ENCODE measurements around the gene KL.

The KL gene

GRCh38 chr13:32976912-32977311 is 39.3 kb upstream of the KL start:
- no peak for DNase-seq
- no peaks in the 10 kb centered on the region for H3K36me3 ChIP-seq (ENCODE audit: insufficient read depth, low read length)
- H3K4me3 ChIP-seq (ENCODE audit: low read depth in 1 of 2, low read length in 2 of 2), result no peak overlapping the region
- H3K27ac ChIP-seq (ENCODE audit: low read length), result no peak overlapping the region
- ATAC-seq (ENCODE audit: insufficient read depth, low read depth), result no peak
- H3K4me1 ChIP-seq (ENCODE audit: insufficient read depth, low read length), result no peaks in the 10 kb centered on the region
- H3K4me2 ChIP-seq (ENCODE audit: insufficient read depth, low read length), result no peak overlapping the region
- no peak overlapping the region for H2AFZ ChIP-seq (ENCODE audit: low read depth, low read length)
- TF ChIP-seq EZH2 (IDR thresholded peaks at IDR 0.05; ENCODE audit: borderline replicate concordance, low read depth, low read length, severe bottlenecking), result no peak
- TF ChIP-seq, protein P1, sequence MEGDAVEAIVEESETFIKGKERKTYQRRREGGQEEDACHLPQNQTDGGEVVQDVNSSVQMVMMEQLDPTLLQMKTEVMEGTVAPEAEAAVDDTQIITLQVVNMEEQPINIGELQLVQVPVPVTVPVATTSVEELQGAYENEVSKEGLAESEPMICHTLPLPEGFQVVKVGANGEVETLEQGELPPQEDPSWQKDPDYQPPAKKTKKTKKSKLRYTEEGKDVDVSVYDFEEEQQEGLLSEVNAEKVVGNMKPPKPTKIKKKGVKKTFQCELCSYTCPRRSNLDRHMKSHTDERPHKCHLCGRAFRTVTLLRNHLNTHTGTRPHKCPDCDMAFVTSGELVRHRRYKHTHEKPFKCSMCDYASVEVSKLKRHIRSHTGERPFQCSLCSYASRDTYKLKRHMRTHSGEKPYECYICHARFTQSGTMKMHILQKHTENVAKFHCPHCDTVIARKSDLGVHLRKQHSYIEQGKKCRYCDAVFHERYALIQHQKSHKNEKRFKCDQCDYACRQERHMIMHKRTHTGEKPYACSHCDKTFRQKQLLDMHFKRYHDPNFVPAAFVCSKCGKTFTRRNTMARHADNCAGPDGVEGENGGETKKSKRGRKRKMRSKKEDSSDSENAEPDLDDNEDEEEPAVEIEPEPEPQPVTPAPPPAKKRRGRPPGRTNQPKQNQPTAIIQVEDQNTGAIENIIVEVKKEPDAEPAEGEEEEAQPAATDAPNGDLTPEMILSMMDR (IDR thresholded peaks at IDR 0.05; ENCODE audit: borderline replicate concordance, extremely low read depth, low read length, poor library complexity, severe bottlenecking), result no peak
- no peaks in the 10 kb centered on the region for H4K20me1 ChIP-seq (ENCODE audit: insufficient read depth, low read length)
- no peaks in the 10 kb centered on the region for H3K27me3 ChIP-seq (ENCODE audit: insufficient read depth, low read length, poor library complexity)
- no peak overlapping the region for H3K9ac ChIP-seq (ENCODE audit: low read depth, low read length)
- H3K9me3 ChIP-seq (ENCODE audit: insufficient read depth, low read length, severe bottlenecking), result no peaks in the 10 kb centered on the region
- H3K79me2 ChIP-seq (ENCODE audit: insufficient read depth, low read length), result no peaks in the 10 kb centered on the region

DNA sequence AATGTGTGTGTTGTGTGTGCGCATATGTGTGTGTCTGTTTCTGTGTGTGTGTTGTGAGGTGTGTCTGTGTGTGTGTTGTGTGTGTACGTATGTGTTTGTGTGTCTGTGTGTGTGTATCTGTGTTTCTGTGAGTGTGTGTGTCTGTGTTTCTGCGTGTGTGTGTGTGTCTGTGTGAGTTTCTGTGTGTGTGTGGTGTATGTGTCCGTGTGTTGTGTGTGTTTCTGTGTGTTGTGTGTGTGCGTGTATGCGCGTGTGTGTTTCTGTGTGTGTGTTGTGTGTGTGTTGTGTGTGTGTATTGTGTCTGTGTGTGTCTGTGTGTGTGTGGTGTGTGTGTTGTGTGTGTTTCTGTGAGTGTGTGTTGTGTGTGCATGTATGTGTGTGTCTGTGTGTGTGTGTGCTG is 38.9 kb upstream of the KL start:
- H3K4me1 ChIP-seq (ENCODE audit: insufficient read depth, low read length), result no peaks in the 10 kb centered on the region
- H3K27me3 ChIP-seq (ENCODE audit: insufficient read depth, low read length, poor library complexity), result no peaks in the 10 kb centered on the region
- H3K9ac ChIP-seq (ENCODE audit: low read depth, low read length), result no peak overlapping the region
- no peaks in the 10 kb centered on the region for H3K36me3 ChIP-seq (ENCODE audit: insufficient read depth, low read length)
- no peak overlapping the region for H3K4me3 ChIP-seq (ENCODE audit: low read depth in 1 of 2, low read length in 2 of 2)
- H3K27ac ChIP-seq (ENCODE audit: low read length), result no peak overlapping the region
- ATAC-seq (ENCODE audit: insufficient read depth, low read depth) (no peak), DNase-seq (no peak)
- no peak overlapping the region for H3K4me2 ChIP-seq (ENCODE audit: insufficient read depth, low read length)
- no peaks in the 10 kb centered on the region for H3K9me3 ChIP-seq (ENCODE audit: insufficient read depth, low read length, severe bottlenecking)
- H3K79me2 ChIP-seq (ENCODE audit: insufficient read depth, low read length), result no peaks in the 10 kb centered on the region
- no peak overlapping the region for H2AFZ ChIP-seq (ENCODE audit: low read depth, low read length)
- TF ChIP-seq EZH2 (IDR thresholded peaks at IDR 0.05; ENCODE audit: borderline replicate concordance, low read depth, low read length, severe bottlenecking), result no peak
- TF ChIP-seq, protein P1 (IDR thresholded peaks at IDR 0.05; ENCODE audit: borderline replicate concordance, extremely low read depth, low read length, poor library complexity, severe bottlenecking), result no peak
- no peaks in the 10 kb centered on the region for H4K20me1 ChIP-seq (ENCODE audit: insufficient read depth, low read length)

DNA sequence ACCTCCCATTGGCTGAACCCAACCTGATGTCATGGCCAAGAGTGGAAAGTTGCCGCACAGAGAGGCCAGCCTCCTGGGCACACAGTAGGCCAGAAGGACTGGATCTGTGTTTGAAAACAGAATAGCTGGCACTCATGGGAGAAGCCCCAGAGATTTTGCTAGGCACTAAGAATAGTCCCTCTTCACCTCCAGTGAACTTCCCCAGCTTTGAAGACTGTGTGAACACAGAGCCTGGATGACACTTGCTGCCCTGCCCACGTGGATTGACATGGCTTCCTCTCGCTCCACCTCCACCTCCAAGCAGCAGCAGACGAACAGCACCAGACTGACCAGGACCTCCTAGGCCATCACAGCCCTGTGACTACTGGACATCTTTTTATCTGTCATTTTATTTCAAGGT is 37.9 kb upstream of the KL start:
- ATAC-seq (ENCODE audit: insufficient read depth, low read depth) (no peak), DNase-seq (no peak)
- Histone ChIP-seq H2AFZ (ENCODE audit: low read depth, low read length) (no peak overlapping the region), H3K36me3 (ENCODE audit: insufficient read depth, low read length) (no peaks in the 10 kb centered on the region), H3K4me1 (ENCODE audit: insufficient read depth, low read length) (no peaks in the 10 kb centered on the region), H3K9ac (ENCODE audit: low read depth, low read length) (no peak overlapping the region), H3K79me2 (ENCODE audit: insufficient read depth, low read length) (no peaks in the 10 kb centered on the region), H3K27me3 (ENCODE audit: insufficient read depth, low read length, poor library complexity) (no peaks in the 10 kb centered on the region), H3K9me3 (ENCODE audit: insufficient read depth, low read length, severe bottlenecking) (no peaks in the 10 kb centered on the region), H3K27ac (ENCODE audit: low read length) (no peak overlapping the region), H3K4me3 (ENCODE audit: low read depth in 1 of 2, low read length in 2 of 2) (no peak overlapping the region), H3K4me2 (ENCODE audit: insufficient read depth, low read length) (no peak overlapping the region), H4K20me1 (ENCODE audit: insufficient read depth, low read length) (no peaks in the 10 kb centered on the region)
- TF ChIP-seq EZH2 (IDR thresholded peaks at IDR 0.05; ENCODE audit: borderline replicate concordance, low read depth, low read length, severe bottlenecking), result no peak
- TF ChIP-seq, protein P1 (IDR thresholded peaks at IDR 0.05; ENCODE audit: borderline replicate concordance, extremely low read depth, low read length, poor library complexity, severe bottlenecking), result no peak

DNA sequence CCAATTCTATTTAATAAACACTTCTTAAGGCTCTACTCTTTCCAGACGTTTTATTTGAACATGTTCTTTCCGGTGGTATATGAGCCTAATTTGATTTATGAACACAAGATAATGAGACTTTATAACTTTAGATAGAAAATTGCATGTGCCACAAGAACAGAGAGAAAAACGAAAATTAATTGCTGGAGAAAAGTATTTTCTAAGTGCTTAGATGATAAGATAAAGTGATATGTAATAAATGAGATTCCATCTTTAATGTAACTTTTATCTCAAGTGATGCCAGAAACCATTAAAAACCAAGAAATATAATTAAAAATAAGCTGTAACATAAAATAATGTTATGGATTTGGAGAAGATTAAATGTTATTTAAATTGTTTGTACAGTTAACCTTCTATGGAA is 33.2 kb upstream of the KL start:
- H3K4me3 ChIP-seq (ENCODE audit: low read depth in 1 of 2, low read length in 2 of 2), result no peak overlapping the region
- H2AFZ ChIP-seq (ENCODE audit: low read depth, low read length), result no peak overlapping the region
- TF ChIP-seq, protein P1 (IDR thresholded peaks at IDR 0.05; ENCODE audit: borderline replicate concordance, extremely low read depth, low read length, poor library complexity, severe bottlenecking), result no peak
- no peak overlapping the region for H3K27ac ChIP-seq (ENCODE audit: low read length)
- no peak overlapping the region for H3K9ac ChIP-seq (ENCODE audit: low read depth, low read length)
- H3K27me3 ChIP-seq (ENCODE audit: insufficient read depth, low read length, poor library complexity), result no peaks in the 10 kb centered on the region
- no peaks in the 10 kb centered on the region for H3K36me3 ChIP-seq (ENCODE audit: insufficient read depth, low read length)
- no peaks in the 10 kb centered on the region for H3K9me3 ChIP-seq (ENCODE audit: insufficient read depth, low read length, severe bottlenecking)
- H4K20me1 ChIP-seq (ENCODE audit: insufficient read depth, low read length), result no peaks in the 10 kb centered on the region
- DNase-seq, result no peak
- H3K79me2 ChIP-seq (ENCODE audit: insufficient read depth, low read length), result no peaks in the 10 kb centered on the region
- no peaks in the 10 kb centered on the region for H3K4me1 ChIP-seq (ENCODE audit: insufficient read depth, low read length)
- no peak for ATAC-seq (ENCODE audit: insufficient read depth, low read depth)
- H3K4me2 ChIP-seq (ENCODE audit: insufficient read depth, low read length), result no peak overlapping the region
